Measurements from ENCODE around the gene PTPN9. TPM values are rescaled to one million over a fixed set of nuclear protein-coding genes. Genes with fewer than 3 reads are reported as not detected.
A peak's percentile ranks its signal among the peaks of the same experiment; 100 is the strongest.

Gene PTPN9
- total and polyA plus RNA-seq, 2 of the 13 experiments (the other 11 are each of a cell fraction or from before 2014, with no cell fraction given), result 16.6 to 19.9 TPM

- no peak for TF ChIP-seq KLF6 (CRISPR knock-in tag; IDR thresholded peaks at IDR 0.05)
- TF ChIP-seq ELF1 (CRISPR knock-in tag; IDR thresholded peaks at IDR 0.05), result no peak
- no peak for TF ChIP-seq TCF7 (IDR thresholded peaks at IDR 0.05; ENCODE audit: low read depth)
- TF ChIP-seq MBD4 (IDR thresholded peaks at IDR 0.05; ENCODE audit: borderline replicate concordance, low read length), result no peak
- no peak for TF ChIP-seq ZNF850 (CRISPR knock-in tag; conservative IDR thresholded peaks at IDR 0.05)
- TF ChIP-seq TGIF2 (CRISPR knock-in tag; IDR thresholded peaks at IDR 0.05), result no peak; the same call in 1 of the 2 replicates
- no peak for TF ChIP-seq SP140L (CRISPR knock-in tag; IDR thresholded peaks at IDR 0.05; ENCODE audit: borderline replicate concordance)
- no peak for TF ChIP-seq DMAP1 (CRISPR knock-in tag; IDR thresholded peaks at IDR 0.05)
- TF ChIP-seq KAT8 (CRISPR knock-in tag; IDR thresholded peaks at IDR 0.05), result no peak
- TF ChIP-seq NFYC (CRISPR knock-in tag; IDR thresholded peaks at IDR 0.05), result no peak
- TF ChIP-seq, protein P1, sequence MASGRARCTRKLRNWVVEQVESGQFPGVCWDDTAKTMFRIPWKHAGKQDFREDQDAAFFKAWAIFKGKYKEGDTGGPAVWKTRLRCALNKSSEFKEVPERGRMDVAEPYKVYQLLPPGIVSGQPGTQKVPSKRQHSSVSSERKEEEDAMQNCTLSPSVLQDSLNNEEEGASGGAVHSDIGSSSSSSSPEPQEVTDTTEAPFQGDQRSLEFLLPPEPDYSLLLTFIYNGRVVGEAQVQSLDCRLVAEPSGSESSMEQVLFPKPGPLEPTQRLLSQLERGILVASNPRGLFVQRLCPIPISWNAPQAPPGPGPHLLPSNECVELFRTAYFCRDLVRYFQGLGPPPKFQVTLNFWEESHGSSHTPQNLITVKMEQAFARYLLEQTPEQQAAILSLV (CRISPR knock-in tag; IDR thresholded peaks at IDR 0.05; ENCODE audit: borderline replicate concordance), result no peak
- TF ChIP-seq TAF15 (IDR thresholded peaks at IDR 0.05; ENCODE audit: low read depth, low read length, poor library complexity, severe bottlenecking), result no peak
- 0 out of 2 replicates have a peak, but pooled peaks have one; percentile 51 for TF ChIP-seq ZNF766 (CRISPR knock-in tag; IDR thresholded peaks at IDR 0.05; ENCODE audit: borderline replicate concordance)
- TF ChIP-seq ZNF101 (CRISPR knock-in tag; IDR thresholded peaks at IDR 0.05; ENCODE audit: borderline replicate concordance, low read depth), result no peak
- TF ChIP-seq ZNF558 (CRISPR knock-in tag; IDR thresholded peaks at IDR 0.05; ENCODE audit: borderline replicate concordance), result no peak
- no peak for TF ChIP-seq MAF1 (CRISPR knock-in tag; IDR thresholded peaks at IDR 0.05; ENCODE audit: borderline replicate concordance)
- no peak for TF ChIP-seq HHEX (CRISPR knock-in tag; IDR thresholded peaks at IDR 0.05)
These were observed 126.0 kb downstream of the PTPN9 start (continued) for GRCh38 chr15:75452865-75453702.

All from HepG2 (cell line).